SIG-M5 treated with dmso at 0.1 percent for 504 hours (cell line): Measurements from ENCODE around the gene ALDOA.
A peak's percentile ranks its signal among the peaks of the same experiment; 100 is the strongest.

ENCODE experiments used
- DNase-seq: peaks from one replicate; lab custom pipeline; 2025; ENCODE audit not compliant: unreplicated experiment; lab: John Stamatoyannopoulos, UW

Gene ALDOA

DNA sequence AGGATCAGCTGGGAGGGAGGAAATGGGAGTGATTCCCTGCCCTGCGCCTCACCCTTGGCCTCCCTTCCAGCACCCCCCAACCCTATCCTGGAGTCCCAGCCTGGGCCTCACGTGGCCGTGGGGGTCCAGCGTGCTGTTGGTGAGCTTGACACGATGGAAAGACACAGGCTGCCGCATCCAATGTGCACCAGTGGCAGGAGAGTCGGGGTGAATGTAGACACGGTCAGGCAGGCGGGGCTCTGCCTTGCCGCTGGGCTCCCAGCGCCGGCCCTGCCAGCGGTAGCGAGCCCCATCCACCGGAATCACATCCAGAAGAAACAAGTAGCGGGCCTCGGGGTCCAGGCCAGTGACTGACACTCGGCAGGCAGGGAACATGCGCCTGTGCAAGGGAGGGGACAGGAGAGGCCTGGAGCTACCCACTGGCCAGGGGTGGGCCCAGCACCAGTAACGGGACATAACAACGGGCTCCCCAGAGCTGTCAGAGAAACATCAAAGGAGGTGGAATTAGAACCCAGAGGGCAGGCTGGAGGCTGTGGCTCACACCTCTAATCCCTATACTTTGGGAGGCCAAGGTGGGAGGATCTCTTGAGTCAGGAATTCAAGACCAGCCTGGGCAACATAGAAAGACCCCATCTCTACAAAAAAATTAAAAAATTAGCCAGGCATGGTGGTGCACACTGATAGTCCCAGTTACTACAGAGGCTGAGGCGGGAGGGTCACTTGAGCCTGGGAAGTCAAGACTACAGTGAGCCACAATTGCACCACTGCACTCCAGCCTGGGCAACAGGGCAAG lies 23.5 kb downstream of the ALDOA start:
- no peak for DNase-seq

GRCh38 chr16:30090610-30091331 lies 25.2 kb downstream of the ALDOA start:
- DNase-seq, result no peak

GRCh38 chr16:30091474-30092372 lies 26.2 kb downstream of the ALDOA start, which contains the start of gene TBX6:
TBX6 (minus strand) TSS chr16:30091924; CDS start chr16:30091193, 731 bp downstream.
- DNase-seq, result peak; percentile 89

- peak; percentile 97 for DNase-seq
Measured at GRCh38 chr16:30092373-30093010, 26.9 kb downstream of the ALDOA start.

DNA sequence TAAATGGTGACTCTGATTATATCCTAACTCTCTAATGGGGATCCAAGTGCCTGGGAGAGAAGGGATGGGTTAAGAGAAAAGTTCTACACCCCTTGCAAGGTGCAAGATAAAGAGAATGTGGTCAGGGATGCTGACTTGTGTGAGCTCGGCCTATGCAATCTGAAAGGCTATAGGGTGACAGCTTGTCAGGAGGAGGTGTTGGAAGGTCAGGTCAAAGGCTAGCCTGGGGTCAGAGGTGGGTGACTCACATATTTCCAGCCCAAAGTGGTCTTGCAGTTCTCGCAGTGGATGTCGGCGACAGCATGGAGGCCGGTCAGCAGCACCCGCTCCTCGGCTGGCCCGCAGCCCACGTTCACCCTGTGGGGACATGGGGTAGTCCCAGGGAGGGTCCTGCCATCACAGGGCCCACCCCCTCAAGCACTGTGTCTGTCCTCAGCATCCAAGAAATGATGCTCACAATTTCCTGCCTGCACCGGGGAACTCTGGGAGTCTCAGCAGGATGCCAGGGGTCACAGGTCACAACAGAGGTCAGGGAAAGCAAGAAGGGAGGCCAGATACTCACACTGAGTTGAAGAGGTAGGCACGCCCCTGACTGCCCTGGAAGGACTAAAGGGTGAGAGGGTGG lies 29.1 kb downstream of the ALDOA start:
- no peak for DNase-seq

GRCh38 chr16:30095166-30096078 lies 29.9 kb downstream of the ALDOA start:
- DNase-seq, result no peak

- DNase-seq, result no peak
Measured at GRCh38 chr16:30096105-30096861, 30.7 kb downstream of the ALDOA start, which contains the start of gene YPEL3. YPEL3 (minus strand) TSS chr16:30096213; CDS start chr16:30095482, 731 bp downstream.

DNA sequence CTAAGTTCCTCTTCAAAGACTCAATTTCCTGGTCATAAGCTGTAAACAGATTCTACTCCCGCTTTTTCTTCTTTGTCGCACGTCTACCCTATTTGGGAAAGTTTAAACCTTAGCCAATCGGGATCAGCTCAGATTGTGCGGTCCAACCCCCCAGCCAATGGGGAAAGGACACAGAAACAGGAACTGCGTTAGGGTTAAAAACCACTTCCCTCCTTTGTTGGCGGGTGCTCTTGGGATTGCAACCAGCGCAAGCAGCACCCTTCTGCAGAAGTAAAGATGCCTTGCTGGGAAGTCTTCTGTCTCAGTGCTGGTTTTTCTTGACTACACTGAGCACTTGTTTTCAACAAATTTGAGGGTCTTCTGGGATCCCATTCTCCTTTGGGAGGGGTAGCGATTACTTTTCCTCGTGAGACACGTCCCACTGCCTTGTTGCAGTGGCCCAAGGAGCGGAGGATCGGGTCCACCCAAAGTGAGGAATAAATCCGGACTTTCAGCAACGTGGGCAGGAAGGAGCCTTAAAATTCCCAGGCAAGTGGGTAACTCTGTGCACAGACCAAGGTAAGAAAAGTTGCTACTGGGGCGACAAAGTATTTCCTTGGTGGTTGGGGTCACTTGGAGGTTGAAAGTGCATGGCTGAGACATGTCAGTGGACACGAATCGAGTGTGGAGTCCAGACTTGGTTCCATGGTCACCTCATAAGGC lies 31.5 kb downstream of the ALDOA start:
- no peak for DNase-seq

DNA sequence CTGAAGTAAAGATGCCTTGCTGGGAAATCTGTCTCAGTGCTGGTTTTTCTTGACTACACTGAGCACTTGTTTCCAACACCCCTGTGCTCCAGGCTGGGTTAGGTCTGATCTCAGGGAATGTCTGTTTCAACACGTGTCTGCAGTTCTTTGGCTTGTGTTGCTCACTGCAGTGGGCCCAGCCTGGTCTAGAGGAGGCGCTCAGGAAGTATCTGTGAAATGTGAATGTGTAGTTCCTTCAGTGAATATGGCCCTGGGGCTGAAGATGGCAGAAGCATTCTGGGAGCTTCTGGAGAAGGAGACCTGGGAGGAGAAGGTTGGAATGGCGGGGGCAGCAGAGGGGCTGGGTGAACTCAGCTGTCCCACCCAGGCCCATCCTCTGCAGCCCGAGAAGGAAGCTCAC lies 38.5 kb downstream of the ALDOA start:
- no peak for DNase-seq

- peak; percentile 30 for DNase-seq
Measured at GRCh38 chr16:30104492-30104891, 38.9 kb downstream of the ALDOA start.

DNA sequence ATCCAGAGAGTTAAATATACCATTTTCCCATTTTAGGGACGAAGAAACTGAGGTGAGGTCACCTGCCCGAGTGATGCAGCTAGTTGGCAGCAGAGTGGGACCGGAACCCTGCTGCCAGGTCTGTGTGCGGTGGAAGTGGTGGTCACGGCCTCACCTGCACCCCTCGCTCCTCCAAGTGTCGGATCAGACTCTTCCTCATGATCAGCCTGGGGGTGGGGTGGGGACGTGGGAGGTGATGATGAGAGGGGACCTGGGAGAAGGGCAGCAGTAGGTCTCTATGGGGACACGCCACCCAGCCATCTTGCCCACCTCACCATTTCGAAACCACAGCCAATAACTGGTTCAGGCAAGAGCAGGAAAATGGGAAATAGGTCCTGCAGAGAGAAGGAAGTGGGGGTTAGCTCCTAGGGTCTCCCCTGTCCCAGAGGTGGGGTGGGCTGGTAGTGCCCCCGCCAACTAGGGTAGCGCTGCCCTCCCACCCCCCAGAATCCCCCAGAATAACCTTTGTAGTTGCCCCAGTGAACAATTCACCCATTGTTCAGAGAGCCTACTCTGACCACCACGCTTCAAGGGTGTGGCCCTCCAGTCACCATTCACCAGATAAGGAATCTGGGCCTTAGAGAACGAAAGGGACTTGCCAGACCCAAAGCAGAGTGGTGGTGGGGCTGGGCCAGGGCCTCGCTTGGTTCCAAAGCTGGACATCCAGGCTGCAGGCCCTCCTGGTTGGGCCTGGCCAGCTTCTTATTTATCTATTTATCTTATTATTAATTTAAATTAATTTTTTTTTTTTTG lies 42.7 kb downstream of the ALDOA start:
- DNase-seq, result no peak

DNA sequence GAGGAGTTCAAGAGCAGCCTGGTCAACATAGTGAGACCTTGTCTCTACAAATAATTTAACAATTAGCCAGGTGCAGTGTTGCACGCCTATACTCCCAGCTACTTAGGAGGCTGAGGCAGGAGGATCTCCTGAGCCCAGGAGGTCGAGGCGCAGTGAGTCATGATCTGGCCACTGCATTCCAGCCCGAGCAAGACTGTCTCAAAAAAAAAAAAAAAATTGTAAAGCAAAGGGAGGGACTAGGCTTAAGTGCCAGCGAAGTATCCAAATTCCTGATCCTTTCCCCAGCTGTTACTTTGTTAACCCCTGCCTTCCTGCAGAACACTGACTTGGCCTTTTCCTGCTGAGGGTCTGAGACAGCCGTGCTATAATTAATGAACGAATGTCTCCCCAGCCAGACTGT lies 45.1 kb downstream of the ALDOA start:
- DNase-seq, result no peak

DNA sequence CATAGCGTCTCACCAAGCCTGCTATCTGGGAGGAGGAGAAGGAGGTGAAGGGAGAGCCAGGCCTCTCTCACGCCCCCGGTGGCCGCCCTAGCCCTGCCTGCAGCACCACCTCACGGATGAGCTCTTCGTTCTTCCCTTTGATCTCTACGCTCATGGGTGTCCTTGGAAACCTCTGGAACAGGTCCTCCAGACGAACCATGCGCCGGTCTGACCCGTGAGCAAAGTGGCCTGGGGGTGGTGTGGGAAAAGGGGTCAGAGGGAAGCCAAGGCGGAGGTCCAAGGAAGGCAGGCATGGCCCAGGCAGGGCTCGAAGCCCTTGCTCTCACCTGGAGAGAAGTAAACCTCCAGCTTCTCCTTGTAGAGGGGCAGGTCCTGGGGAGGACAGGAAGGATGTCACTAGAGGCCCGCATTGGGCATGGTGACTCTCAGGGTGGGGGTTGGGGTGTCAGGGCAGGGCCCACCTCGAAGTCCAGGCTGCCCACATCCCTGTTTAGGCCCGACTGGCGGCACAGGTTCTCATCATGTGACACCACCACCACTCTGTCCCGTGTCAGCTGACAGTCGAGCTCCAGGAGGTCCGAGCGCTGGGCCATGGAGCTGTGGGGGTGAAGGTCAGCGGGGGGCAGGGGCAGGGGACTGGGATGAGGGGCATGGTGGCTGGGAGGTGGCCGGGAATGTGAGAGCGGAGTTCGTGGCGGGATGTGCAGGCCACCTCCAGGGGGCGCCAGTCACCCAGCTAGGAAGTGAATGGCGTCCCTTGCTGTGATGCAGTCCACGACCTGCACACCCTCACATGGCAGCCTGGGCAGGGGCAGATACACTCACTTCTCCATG lies 46.9 kb downstream of the ALDOA start:
- no peak for DNase-seq

- no peak for DNase-seq
Measured at GRCh38 chr16:30113031-30113710, 47.6 kb downstream of the ALDOA start, which contains the start of gene GDPD3. GDPD3 (minus strand) TSS chr16:30113537; CDS start chr16:30113478, 59 bp downstream.

DNA sequence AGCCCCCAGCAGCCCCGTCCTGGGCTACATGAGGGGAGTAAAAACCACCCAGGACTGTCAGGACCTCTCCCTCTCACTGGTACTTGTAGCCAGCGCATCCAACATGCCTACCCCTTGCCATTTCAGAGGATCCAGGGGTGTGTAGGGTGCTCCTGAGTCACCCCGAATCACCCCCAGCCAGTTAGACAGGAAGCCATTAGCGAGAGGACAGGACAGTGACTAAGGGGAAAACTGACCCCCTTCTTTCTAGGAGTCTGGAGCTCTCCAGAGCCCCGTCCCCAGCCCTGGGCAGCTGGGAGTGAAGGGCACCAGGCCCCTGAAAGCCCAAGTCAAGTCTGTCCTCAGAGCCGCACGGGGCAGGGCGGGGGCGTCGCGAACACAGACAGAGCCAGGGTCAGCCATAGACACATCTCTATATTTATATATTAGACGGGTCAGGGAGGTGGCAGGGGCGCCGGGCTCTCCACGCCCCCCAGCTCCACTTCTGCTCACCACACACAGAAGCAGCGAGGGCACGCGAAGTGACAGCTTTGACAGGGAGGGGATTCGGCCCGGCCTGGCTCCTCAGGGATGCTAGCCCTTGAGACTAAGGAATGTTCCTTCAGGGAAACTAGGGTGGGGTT lies 48.3 kb downstream of the ALDOA start:
- no peak for DNase-seq
